NK-92 treated with Interleukin-12 subunit alpha and Interleukin-12 subunit beta, amount 100 ng/mL, for 24 hours (cell line): ENCODE measurements around the gene SCAI.
"Not testable (repeated sequence)": the region's sequence is repeated elsewhere in the genome, so short reads cannot be mapped to it uniquely, and the experiment has no call there.

Experiments
- DNase-seq: peaks from one replicate; lab custom pipeline; 2025; lab: John Stamatoyannopoulos, UW

The SCAI gene

GRCh38 chr9:125028041-125028440 is 115.3 kb downstream of the SCAI start:
- no peak for DNase-seq

- DNase-seq = no peak
Measured at GRCh38 chr9:125024917-125025316, 118.4 kb downstream of the SCAI start.

GRCh38 chr9:125021069-125021468 is 122.3 kb downstream of the SCAI start:
- no peak for DNase-seq

GRCh38 chr9:125015655-125016054 is 127.7 kb downstream of the SCAI start:
- DNase-seq = not testable (repeated sequence)

- DNase-seq = not testable (repeated sequence)
Measured at GRCh38 chr9:125012013-125012412, 131.3 kb downstream of the SCAI start.

- DNase-seq = no peak
Measured at GRCh38 chr9:125008599-125008998, 134.7 kb downstream of the SCAI start.

GRCh38 chr9:125003332-125003731 is 140.0 kb downstream of the SCAI start:
- DNase-seq = no peak

- no peak for DNase-seq
Measured at GRCh38 chr9:124983698-124984097, 159.6 kb downstream of the SCAI start.

GRCh38 chr9:124980431-124980830 is 162.9 kb downstream of the SCAI start:
- DNase-seq = no peak

- DNase-seq = no peak
Measured at GRCh38 chr9:124975131-124975530, 168.2 kb downstream of the SCAI start.

GRCh38 chr9:124973807-124974206 is 169.5 kb downstream of the SCAI start:
- DNase-seq = no peak

- no peak for DNase-seq
Measured at GRCh38 chr9:124972241-124972770, 171.0 kb downstream of the SCAI start.

GRCh38 chr9:124969401-124969800 is 173.9 kb downstream of the SCAI start:
- no peak for DNase-seq

GRCh38 chr9:124968238-124968637 is 175.1 kb downstream of the SCAI start:
- DNase-seq = no peak

- DNase-seq = not testable (repeated sequence)
Measured at GRCh38 chr9:124965775-124966568, 177.4 kb downstream of the SCAI start.

GRCh38 chr9:124964604-124965003 is 178.7 kb downstream of the SCAI start:
- DNase-seq = no peak

GRCh38 chr9:124964056-124964455 is 179.3 kb downstream of the SCAI start:
- no peak for DNase-seq

- no peak for DNase-seq
Measured at GRCh38 chr9:124960409-124960752, 182.9 kb downstream of the SCAI start.

GRCh38 chr9:124959671-124960408 is 183.5 kb downstream of the SCAI start:
- not testable (repeated sequence) for DNase-seq

- no peak for DNase-seq
Measured at GRCh38 chr9:124954255-124954654, 189.1 kb downstream of the SCAI start.

- no peak for DNase-seq
Measured at GRCh38 chr9:124950050-124950718, 193.1 kb downstream of the SCAI start.

GRCh38 chr9:124949387-124949786 is 193.9 kb downstream of the SCAI start:
- DNase-seq = no peak
